Stimulated activated CD8-positive, alpha-beta memory T cell treated with anti-CD3 and anti-CD28 coated beads, Interleukin-4, amount 100 ng/mL, for 1 hour (primary cell): ENCODE data around the gene TSEN34.

Experiments used
- DNase-seq, 2 donors: peaks; one replicate each; pipeline ENCODE4 v3.0.0-alpha.2; 2020; ENCODE audit warnings: low read depth in 2 of 2, low spot score in 1 of 2

TSEN34 gene

GRCh38 chr19:54191011-54191810 is at the start of gene TSEN34:
TSS of gene TSEN34 (plus strand) at chr19:54191308. CDS start at chr19:54191365, 57 bp downstream.
- DNase-seq = peak in 1 of 2 donors; percentile 75

GRCh38 chr19:54141356-54141755 is 49.8 kb upstream of the TSEN34 start:
- no peak for DNase-seq

GRCh38 chr19:54142166-54142780 is 48.8 kb upstream of the TSEN34 start:
- no peak for DNase-seq

GRCh38 chr19:54145541-54146158 is 45.5 kb upstream of the TSEN34 start:
- DNase-seq = no peak

- DNase-seq = no peak
Observed at GRCh38 chr19:54147676-54148075, 43.4 kb upstream of the TSEN34 start.

GRCh38 chr19:54148158-54148557 is 43.0 kb upstream of the TSEN34 start:
- no peak for DNase-seq

GRCh38 chr19:54149021-54149812 is 41.9 kb upstream of the TSEN34 start:
- DNase-seq = no peak

GRCh38 chr19:54151362-54152035 is 39.6 kb upstream of the TSEN34 start:
- no peak for DNase-seq

- no peak for DNase-seq
Observed at GRCh38 chr19:54152267-54152666, 38.8 kb upstream of the TSEN34 start.

GRCh38 chr19:54152878-54153524 is 38.1 kb upstream of the TSEN34 start:
- no peak for DNase-seq

GRCh38 chr19:54153731-54154326 is 37.3 kb upstream of the TSEN34 start:
- DNase-seq = no peak

- no peak for DNase-seq
Observed at GRCh38 chr19:54154603-54155345, 36.3 kb upstream of the TSEN34 start.

- DNase-seq = no peak
Observed at GRCh38 chr19:54155694-54156093, 35.4 kb upstream of the TSEN34 start.

GRCh38 chr19:54156490-54156889 is 34.6 kb upstream of the TSEN34 start:
- DNase-seq = no peak

- DNase-seq = no peak
Observed at GRCh38 chr19:54156953-54157352, 34.2 kb upstream of the TSEN34 start.

GRCh38 chr19:54158812-54159351 is 32.2 kb upstream of the TSEN34 start:
- DNase-seq = no peak

GRCh38 chr19:54159352-54160181 is 31.5 kb upstream of the TSEN34 start, which contains the start of gene LENG1:
TSS of gene LENG1 (minus strand) at chr19:54159721. CDS start at chr19:54159695, 26 bp downstream.
- peak; percentile 94 to 98 for DNase-seq
